Spleen (tissue), 13 donors: ENCODE measurements around the gene VWF. TPM values are rescaled to one million over a fixed set of nuclear protein-coding genes. Genes with fewer than 3 reads are reported as not detected.

Experiments used
- DNase-seq: peaks from one replicate; pipeline ENCODE4 v3.0.0-alpha.2; 2020
- H3K27ac ChIP-seq, 8 donors: fragments of 200-600 bp; sonication (generic) in 7 of 8; 1 replicate in 4 of 8; 2 replicates in 4 of 8; pipeline versions ENCODE4 v1.5.0 to v1.8.0; 2016 to 2021; ENCODE audit warnings: inconsistent platforms in 4 of 8, mild to moderate bottlenecking in 4 of 8, moderate library complexity in 1 of 8
- H3K27me3 ChIP-seq, 7 donors: fragments of 200-600 bp; sonication (generic) in 6 of 7; replicated peaks in 1 of 7; 1 replicate in 4 of 7; 2 replicates in 3 of 7; pipeline versions ENCODE4 v1.5.0 to v1.8.0; 2016 to 2021; ENCODE audit warnings: inconsistent platforms in 3 of 7, mild to moderate bottlenecking in 1 of 7
- H3K36me3 ChIP-seq, 6 donors: fragments of 200-600 bp; sonication (generic) in 5 of 6; 1 replicate in 4 of 6; 2 replicates in 2 of 6; pipeline versions ENCODE4 v1.5.0 to v1.8.0; 2016 to 2021; ENCODE audit warnings: inconsistent platforms in 2 of 6
- H3K4me1 ChIP-seq, 6 donors: fragments of 200-600 bp; sonication (generic) in 5 of 6; 1 replicate in 3 of 6; 2 replicates in 3 of 6; pipeline versions ENCODE4 v1.5.0 to v1.8.0; 2016 to 2021; ENCODE audit warnings: inconsistent platforms in 3 of 6
- H3K4me3 ChIP-seq, 8 donors: fragments of 200-600 bp; sonication (generic) in 7 of 8; 1 replicate in 4 of 8; 2 replicates in 4 of 8; pipeline versions ENCODE4 v1.5.0 to v1.8.0; 2016 to 2021; ENCODE audit warnings: inconsistent platforms in 4 of 8, mild to moderate bottlenecking in 4 of 8, moderate library complexity in 2 of 8
- H3K9me3 ChIP-seq, 8 donors: fragments of 200-600 bp; sonication (generic) in 7 of 8; 1 replicate in 4 of 8; 2 replicates in 4 of 8; pipeline versions ENCODE4 v1.5.0 to v1.8.0; 2016 to 2021; ENCODE audit warnings: inconsistent platforms in 4 of 8
- CTCF ChIP-seq, 11 experiments: fragments of 200-600 bp in 7 of 11; fragments of 450-650 bp in 4 of 11; sonication (generic) in 4 of 11; IDR thresholded peaks in 8 of 11; conservative IDR thresholded peaks in 3 of 11; 1 replicate in 7 of 11; 2 replicates in 4 of 11; pipeline versions ENCODE4 v1.4.0 to v1.8.0; 2016 to 2021; ENCODE audit warnings: antibody characterized with exemption in 11 of 11, inconsistent platforms in 4 of 11, mild to moderate bottlenecking in 1 of 11
- POLR2A ChIP-seq, 3 donors: fragments of 450-650 bp; IDR thresholded peaks; one replicate each; pipeline ENCODE4 v1.5.1; 2017; ENCODE audit warnings: antibody characterized with exemption in 3 of 3, mild to moderate bottlenecking in 1 of 3
- POLR2AphosphoS5 ChIP-seq, 3 donors: sonication (generic); formaldehyde crosslinking; IDR thresholded peaks; one replicate each; pipeline ENCODE4 v1.5.1; 2017; ENCODE audit warnings: antibody characterized with exemption in 3 of 3
- WGBS, 5 donors: extraction: QIAGEN DNeasy Blood & Tissue Kit in 3 of 5; methylation state at CpG; one replicate each; pipeline versions ENCODE4 v1.1.5 to v1.1.7; 2013 to 2018; 5-methylcytosine and 5-hydroxymethylcytosine counted together
- intact Hi-C: fragments of 100-400 bp; cut with DNase I; formaldehyde crosslinking; loops from one replicate; pipeline ENCODE4 v1.15.0; 2023; ENCODE audit warnings: low total_unique reads
- long read RNA-seq, 2 donors: transcript quantifications; one replicate each; lab custom pipeline, GENCODE V29; 2026
- polyA plus RNA-seq, 3 donors: library from polyadenylated mRNA; stranded (reverse); fragments of 200-250 nt; gene quantifications; one replicate each; pipeline ENCODE4 v1.2.1, GENCODE V29; 2013
- total RNA-seq, 7 donors: library from RNA; depleted of rRNA in 3 of 7; stranded (reverse); fragments of >200 nt in 3 of 7; fragmentation: NEBNext Ultra II Directional in 4 of 7; extraction: Animal tissue kit (Norgen Biotek cat#: 25700) in 4 of 7; gene quantifications; one replicate each; pipeline versions ENCODE4 v1.1.0 to v1.2.1, GENCODE V29; 2016 to 2021
- donor health status: healthy with polysubstance abuse.
- donor health status: DM: no; HTN: no; CAD: no; lungs with moderate emphysema.
- donor health status: DM: no; HTN: no; CAD: no.
- donor health status: Bipolar disorder and iron deficiency.
- donor health status: healthy.
- donor health status: DM: no; HTN: no; CAD: no.
- donor health status: DM: yes; HTN: yes; CAD: no.

The VWF gene
- total RNA-seq (100 to 1,000 TPM; 272 to 957 (median 395) TPM), polyA plus RNA-seq (10 to 100 TPM; 12.9 to 38.6 (median 15.5) TPM)
- long read RNA-seq, donor 1: 0 reads
- long read RNA-seq, donor 2, full-length matches to known transcripts: 1 of 1 reads
- long read RNA-seq, donor 2, partial matches to known transcripts: 0 of 1 reads
- long read RNA-seq, donor 2, other reads (novel, unspliced or antisense): 0 of 1 reads

- H3K27ac ChIP-seq: peak within 1 kb of the TSS; percentile 15 to 83 (median 74)
- no peak for TF ChIP-seq POLR2A (IDR thresholded peaks at IDR 0.05)
- peak in 2 of 3 donors; percentile 61 to 77 for TF ChIP-seq POLR2AphosphoS5 (IDR thresholded peaks at IDR 0.05)
- no peak for DNase-seq
Observed at GRCh38 chr12:6124411-6125309, at the start of gene VWF. TSS of gene VWF (minus strand) at chr12:6124670. CDS start at chr12:6123196, 1,474 bp downstream.

GRCh38 chr12:6172862-6173261, 48.4 kb upstream of the VWF start:
- Histone ChIP-seq H3K27me3 (no peaks in the 10 kb centered on the region), H3K4me1 (peaks cover 0 to 20% (median 10%) of the 10 kb centered on the region in 6 donors), H3K4me3 (no peak overlapping the region), H3K27ac (peak overlapping the region in 3 of 8 donors; percentile 61 to 75 (median 64)), H3K9me3 (no peaks in the 10 kb centered on the region), H3K36me3 (no peaks in the 10 kb centered on the region)
- intact Hi-C loops: no loop called here
- 67 to 87% (median 81%) methylated on average over 4 of the region's 4 CpGs for WGBS, 5 donors
- no peak for DNase-seq
- TF ChIP-seq CTCF (IDR thresholded peaks at IDR 0.05 in 8 of 11, conservative IDR thresholded peaks at IDR 0.05 in 3 of 11) (no peak), POLR2A (IDR thresholded peaks at IDR 0.05) (no peak), POLR2AphosphoS5 (IDR thresholded peaks at IDR 0.05) (no peak)

More at GRCh38 chr12:6124411-6125309, at the start of gene VWF:
- no peaks in the 10 kb centered on the region for H3K36me3 ChIP-seq
- intact Hi-C loops: loop anchor here (5.0 kb wide), 1 partner anchor 58 kb away; no protein-coding TSS in a partner anchor
- 47 to 70% (median 55%) methylated on average over 5 of the region's 5 CpGs for WGBS, 5 donors
- no peaks in the 10 kb centered on the region for H3K27me3 ChIP-seq
- no peaks in the 10 kb centered on the region for H3K9me3 ChIP-seq
- peak within 1 kb of the TSS in 7 of 8 donors; percentile 15 to 64 (median 33) for H3K4me3 ChIP-seq
- peaks cover 0 to 8% (median 4%) of the 10 kb centered on the region in 6 donors for H3K4me1 ChIP-seq

GRCh38 chr12:6172086-6172485, 47.6 kb upstream of the VWF start:
- intact Hi-C loops: no loop called here
- DNase-seq: peak; percentile 64
- Histone ChIP-seq H3K27me3 (no peaks in the 10 kb centered on the region), H3K9me3 (no peaks in the 10 kb centered on the region), H3K27ac (peak overlapping the region in 7 of 8 donors; percentile 19 to 75 (median 61)), H3K36me3 (no peaks in the 10 kb centered on the region), H3K4me3 (no peak overlapping the region), H3K4me1 (peaks cover 5 to 27% (median 17%) of the 10 kb centered on the region in 6 donors)
- TF ChIP-seq POLR2A (IDR thresholded peaks at IDR 0.05) (no peak), CTCF (IDR thresholded peaks at IDR 0.05 in 8 of 11, conservative IDR thresholded peaks at IDR 0.05 in 3 of 11) (no peak), POLR2AphosphoS5 (IDR thresholded peaks at IDR 0.05) (no peak)
- WGBS, 5 donors: 75 to 86% (median 83%) methylated on average over 15 of the region's 15 CpGs

GRCh38 chr12:6171409-6172015, 47.0 kb upstream of the VWF start:
- Histone ChIP-seq H3K36me3 (no peaks in the 10 kb centered on the region), H3K4me3 (no peak overlapping the region), H3K9me3 (no peaks in the 10 kb centered on the region), H3K4me1 (peaks cover 5 to 31% (median 19%) of the 10 kb centered on the region in 6 donors), H3K27ac (peak overlapping the region in 7 of 8 donors; percentile 19 to 75 (median 61)), H3K27me3 (no peaks in the 10 kb centered on the region)
- intact Hi-C loops: no loop called here
- TF ChIP-seq POLR2A (IDR thresholded peaks at IDR 0.05): no peak
- peak; percentile 38 to 74 (median 66) for TF ChIP-seq POLR2AphosphoS5 (IDR thresholded peaks at IDR 0.05)
- WGBS, 5 donors: 78 to 88% (median 83%) methylated on average over 7 to 21 of the region's 21 CpGs
- no peak for DNase-seq
